GM12874 (cell line): Measurements from ENCODE around the gene SHB.

ENCODE experiments used
- TF ChIP-seq, protein P1 (sequence below): IDR thresholded peaks from 2 replicates; pipeline ENCODE4 v1.5.1; 2011; ENCODE audit warnings: low read depth, mild to moderate bottlenecking, control low read depth, low read length, moderate library complexity; ENCODE audit not compliant: insufficient read depth

SHB gene

DNA sequence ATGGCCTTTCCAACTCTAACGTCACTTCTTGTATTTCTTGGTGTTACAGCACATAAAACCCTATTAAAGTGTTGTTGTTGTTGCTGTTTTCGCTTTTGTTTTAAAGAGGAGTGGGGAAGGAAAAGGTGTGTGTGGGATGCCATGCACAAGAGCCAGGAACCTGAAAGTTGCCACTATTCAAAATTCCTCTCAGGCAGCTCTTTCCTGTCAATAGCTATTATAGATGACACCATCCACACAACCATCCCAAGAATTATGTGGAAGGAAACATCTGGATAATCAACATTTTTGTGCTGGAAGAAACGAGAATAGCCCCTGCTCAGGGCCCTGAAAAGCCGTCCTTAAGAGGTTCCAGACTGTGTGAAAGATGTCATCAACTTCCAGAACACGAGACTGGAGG lies 79.3 kb downstream of the SHB start:
- TF ChIP-seq, protein P1, sequence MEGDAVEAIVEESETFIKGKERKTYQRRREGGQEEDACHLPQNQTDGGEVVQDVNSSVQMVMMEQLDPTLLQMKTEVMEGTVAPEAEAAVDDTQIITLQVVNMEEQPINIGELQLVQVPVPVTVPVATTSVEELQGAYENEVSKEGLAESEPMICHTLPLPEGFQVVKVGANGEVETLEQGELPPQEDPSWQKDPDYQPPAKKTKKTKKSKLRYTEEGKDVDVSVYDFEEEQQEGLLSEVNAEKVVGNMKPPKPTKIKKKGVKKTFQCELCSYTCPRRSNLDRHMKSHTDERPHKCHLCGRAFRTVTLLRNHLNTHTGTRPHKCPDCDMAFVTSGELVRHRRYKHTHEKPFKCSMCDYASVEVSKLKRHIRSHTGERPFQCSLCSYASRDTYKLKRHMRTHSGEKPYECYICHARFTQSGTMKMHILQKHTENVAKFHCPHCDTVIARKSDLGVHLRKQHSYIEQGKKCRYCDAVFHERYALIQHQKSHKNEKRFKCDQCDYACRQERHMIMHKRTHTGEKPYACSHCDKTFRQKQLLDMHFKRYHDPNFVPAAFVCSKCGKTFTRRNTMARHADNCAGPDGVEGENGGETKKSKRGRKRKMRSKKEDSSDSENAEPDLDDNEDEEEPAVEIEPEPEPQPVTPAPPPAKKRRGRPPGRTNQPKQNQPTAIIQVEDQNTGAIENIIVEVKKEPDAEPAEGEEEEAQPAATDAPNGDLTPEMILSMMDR: no peak

DNA sequence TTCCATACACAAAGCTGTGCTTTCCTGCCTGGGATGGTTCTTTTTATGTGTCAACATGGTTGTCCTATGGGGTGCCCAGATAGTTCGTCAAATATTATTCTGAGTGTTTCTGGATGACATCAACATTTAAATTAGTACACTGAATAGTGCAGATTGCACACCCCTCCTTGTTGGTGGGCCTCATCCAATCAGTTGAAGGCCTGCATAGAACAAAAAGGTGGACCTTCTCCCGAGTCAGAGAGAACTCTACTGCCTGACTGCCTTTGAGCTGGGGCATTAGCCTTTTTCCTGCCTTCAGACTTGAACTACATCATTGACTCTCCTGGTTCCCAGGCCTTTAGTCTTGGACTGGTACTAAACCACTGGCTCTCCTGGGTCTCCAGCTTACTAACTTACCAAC lies 80.4 kb downstream of the SHB start:
- TF ChIP-seq, protein P1: no peak

DNA sequence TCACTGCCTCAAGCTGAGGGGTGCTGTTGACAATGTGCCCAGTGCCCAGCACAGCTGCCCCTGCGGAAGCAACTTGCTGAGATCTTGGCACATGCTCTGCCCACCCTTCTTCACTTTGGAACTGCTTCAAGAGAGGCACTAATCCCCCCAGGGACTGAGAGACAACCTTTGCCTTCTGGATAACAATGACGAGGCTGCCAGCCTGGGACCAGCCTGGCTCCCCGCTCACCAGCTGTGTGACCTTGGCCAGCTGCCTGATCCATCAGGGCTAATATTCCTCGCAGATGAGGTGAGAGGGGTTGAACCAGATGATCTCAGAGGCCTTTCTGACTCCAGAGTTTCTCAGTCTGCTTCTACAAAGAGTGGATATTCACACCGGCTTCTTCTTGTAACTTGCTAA lies 81.0 kb downstream of the SHB start:
- TF ChIP-seq, protein P1: no peak

DNA sequence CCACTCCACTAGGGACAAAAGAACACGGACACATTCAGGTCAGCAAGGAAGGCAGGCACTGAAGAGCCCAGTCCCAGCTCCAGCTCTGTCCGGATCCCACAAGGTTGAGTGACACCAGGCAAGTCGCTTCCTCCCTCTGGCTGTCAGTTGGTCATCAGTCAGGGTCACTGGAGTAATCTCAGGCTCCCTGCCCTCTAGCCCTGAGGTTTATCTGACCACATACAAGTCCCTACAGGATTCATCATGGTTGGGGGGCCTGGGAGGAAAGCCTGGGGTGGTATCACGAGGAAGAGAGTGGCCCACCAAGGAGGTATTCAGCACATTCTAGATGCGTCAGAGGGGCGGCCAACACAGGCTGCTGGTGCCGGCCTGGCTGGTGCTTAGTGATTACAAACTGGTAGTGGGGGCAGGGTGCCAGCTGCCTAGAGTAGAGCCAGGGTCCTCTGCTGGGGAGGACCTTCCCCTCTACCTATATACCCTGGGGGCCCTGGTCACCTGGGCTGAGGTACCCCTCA lies 81.5 kb downstream of the SHB start:
- TF ChIP-seq, protein P1: no peak

DNA sequence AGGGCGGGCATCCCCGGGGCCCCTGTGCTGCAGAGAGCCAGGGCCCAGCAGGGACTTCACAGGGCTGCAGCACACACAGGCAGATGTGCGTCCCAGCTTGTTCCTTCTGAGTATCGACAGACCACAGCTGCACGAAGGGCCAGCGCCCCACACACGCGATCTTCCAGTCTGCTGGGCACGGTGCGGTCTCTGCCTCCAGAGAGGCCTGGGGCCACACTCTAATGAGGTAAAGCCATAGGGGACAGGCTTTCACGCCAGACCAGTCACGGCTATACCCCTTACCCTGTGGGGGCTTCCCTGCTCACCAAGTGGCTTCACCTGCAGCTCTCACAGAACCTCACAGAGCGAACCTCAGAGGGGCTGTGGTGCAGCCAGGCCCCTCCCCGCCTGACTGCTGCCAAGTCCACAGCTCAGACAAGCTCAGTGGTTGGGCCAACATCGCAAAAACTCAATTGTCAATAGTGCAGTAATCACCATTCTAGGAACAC lies 82.2 kb downstream of the SHB start:
- TF ChIP-seq, protein P1: no peak

DNA sequence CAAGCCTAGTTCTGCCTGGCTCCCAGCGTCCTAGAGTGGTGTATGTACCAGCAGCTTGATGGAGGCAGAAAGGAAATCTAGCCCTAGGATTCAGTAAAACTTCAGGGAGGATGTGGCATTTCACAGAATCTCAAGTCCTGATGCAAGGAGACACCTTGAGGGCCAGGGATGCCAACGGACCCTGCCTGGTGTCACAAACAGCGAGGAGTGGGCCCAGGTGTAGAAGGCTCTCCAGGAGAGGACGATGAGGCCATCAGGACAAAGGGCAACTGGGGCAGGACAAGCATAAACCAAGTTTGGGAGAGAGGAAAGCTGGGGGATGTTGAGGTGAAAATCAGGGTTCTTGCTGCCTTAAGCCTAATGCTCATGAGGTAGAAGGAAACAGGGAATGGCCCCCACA lies 83.0 kb downstream of the SHB start:
- TF ChIP-seq, protein P1: no peak

DNA sequence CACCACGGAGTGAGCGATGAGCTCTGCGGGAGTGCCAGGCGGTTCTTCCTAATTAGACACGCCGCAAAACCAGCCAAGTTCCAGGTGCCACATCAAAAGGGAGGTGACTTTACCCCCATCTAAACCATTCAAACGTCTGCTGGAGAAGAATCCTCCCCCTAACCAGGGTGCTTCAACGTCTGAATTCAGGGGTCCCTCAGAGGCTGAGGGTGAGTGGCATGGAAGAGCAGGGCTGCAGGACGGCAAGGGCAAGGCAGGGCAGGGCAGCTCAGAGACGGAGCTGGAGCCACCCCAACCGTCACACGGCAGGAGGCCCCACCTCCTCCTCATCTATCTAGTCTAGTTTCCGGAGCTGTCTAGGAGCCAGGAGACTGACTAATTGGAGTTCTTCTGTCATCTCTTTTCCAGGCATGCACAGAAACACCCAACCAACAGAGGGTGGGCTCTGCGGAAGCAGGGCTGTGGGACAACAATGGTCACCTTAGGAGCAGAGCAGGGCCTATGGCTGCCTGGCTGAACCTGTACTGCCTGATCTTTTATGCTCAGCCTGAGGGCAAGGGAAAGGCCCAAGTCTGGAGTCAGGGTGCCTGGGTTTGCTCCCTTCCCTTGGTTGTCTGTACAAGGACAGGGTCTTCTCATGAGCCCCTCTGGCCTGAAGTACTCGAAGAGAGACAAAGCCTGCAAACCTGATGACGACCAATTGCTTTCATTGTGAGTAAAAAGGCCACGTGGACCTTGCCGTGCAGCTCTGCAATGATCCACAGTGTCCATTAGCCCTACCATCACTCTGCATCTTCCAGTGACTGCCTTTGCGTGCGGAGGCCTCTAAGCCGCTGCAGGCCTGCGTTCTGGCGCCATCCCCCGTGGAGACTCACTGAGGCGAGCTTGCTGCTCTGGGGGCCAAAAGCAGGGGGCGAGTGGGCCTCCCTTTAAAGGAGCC lies 84.1 kb downstream of the SHB start:
- TF ChIP-seq, protein P1: no peak
